HUES48 (cell line): ENCODE results near the gene SEC24B.
"Not testable (repeated sequence)": the region's sequence is repeated elsewhere in the genome, so short reads cannot be mapped to it uniquely, and the experiment has no call there.

Experiments
- H3K27ac ChIP-seq: one replicate; pipeline ENCODE4 v1.7.0; 2013; ENCODE audit warnings: low read depth, low read length, inconsistent platforms
- H3K27me3 ChIP-seq: 2 replicates; pipeline ENCODE4 v1.6.1; 2013; ENCODE audit warnings: mild to moderate bottlenecking, low read length; ENCODE audit not compliant: control insufficient read depth, insufficient read depth
- H3K36me3 ChIP-seq: 2 replicates; pipeline ENCODE4 v1.6.1; 2013; ENCODE audit warnings: low read length; ENCODE audit not compliant: control insufficient read depth, insufficient read depth
- H3K4me1 ChIP-seq: 2 replicates; pipeline ENCODE4 v1.6.1; 2013; ENCODE audit warnings: mild to moderate bottlenecking, low read length; ENCODE audit not compliant: control insufficient read depth, insufficient read depth
- H3K4me3 ChIP-seq: 2 replicates; pipeline ENCODE4 v1.5.1; 2013; ENCODE audit warnings: mild to moderate bottlenecking, low read depth, low read length
- H3K9ac ChIP-seq: 2 replicates; pipeline ENCODE4 v1.6.1; 2013; ENCODE audit warnings: mild to moderate bottlenecking, low read depth, low read length, moderate library complexity
- H3K9me3 ChIP-seq: 2 replicates; pipeline ENCODE4 v1.6.1; 2013; ENCODE audit warnings: low read length; ENCODE audit not compliant: control insufficient read depth, insufficient read depth

Gene SEC24B

DNA sequence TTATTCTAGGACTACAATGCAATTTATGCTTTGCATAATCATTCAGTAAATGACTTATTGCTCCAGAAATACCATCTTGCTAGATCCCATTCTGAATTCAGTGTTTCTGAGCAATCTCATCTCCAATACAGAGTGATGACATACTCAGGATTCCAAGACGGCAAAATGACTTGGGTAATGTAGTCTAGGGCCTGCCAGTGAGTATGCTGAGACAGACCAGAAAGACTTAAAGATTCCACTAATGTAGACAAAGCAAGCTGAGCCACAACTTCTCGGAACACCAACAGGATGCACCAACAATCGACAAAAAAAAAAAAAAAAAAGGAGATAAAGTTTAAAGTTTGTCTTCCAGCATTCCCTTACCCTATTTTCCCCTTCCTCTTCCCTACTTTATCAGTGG lies 919 bp upstream of the SEC24B start:
- peak overlapping the region; percentile 93 for H3K9ac ChIP-seq
- H3K4me1 ChIP-seq, result peaks cover 27% of the 10 kb centered on the region
- no peaks in the 10 kb centered on the region; the same call in 1 of the 2 replicates for H3K36me3 ChIP-seq
- peak overlapping the region; percentile 85 for H3K27ac ChIP-seq
- no peaks in the 10 kb centered on the region for H3K9me3 ChIP-seq
- H3K4me3 ChIP-seq, result peak overlapping the region; percentile 88
- H3K27me3 ChIP-seq, result no peaks in the 10 kb centered on the region

DNA sequence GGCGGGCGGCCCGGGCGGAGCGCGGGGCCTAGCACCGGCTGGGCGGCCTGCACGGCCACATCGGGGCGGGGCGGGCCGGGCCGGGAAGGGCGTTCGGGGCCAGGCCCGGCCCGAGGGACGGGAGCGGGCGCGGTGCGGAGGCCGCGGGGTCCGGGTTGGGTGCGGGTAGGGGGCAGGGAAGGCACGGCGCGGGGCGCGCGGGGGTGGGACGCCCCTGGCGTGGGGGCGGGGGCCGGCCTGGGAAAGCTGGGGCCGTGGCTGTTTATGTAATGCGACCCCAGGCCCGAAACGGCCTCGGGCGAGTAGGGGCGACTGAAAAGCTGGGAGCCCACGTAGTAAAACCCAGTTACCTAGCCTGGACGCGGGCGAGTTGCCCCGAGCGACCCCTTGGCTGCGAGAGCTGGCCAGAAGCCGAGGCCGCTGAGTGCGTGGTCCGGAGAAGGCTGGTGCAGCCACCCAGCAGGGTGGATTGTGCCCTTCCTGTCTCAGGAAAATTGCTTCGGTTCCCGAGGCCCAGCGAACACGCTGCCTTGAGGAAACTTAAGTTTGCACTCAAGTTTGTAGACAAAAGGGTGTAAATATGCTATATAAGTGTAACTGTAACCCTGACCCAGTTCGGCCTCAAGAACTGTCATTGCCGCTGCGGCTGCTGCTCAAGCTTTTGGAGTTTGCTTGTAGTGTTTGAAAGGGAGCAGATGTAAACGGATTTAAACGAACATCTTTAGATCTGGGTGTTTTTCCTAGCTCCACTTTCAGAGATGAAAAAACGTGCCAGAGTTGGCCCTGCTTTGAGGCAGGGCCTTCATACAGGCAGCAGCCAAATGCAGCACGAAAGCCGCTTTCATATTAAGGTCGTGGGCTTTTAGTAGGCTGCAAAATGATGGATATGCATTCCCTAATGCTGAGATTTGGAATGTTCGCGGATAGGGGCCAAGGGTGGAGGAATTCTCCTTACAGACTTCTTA lies 674 bp downstream of the SEC24B start:
- H3K9ac ChIP-seq, result peak overlapping the region; percentile 93
- peaks cover 27% of the 10 kb centered on the region for H3K4me1 ChIP-seq
- H3K9me3 ChIP-seq, result no peaks in the 10 kb centered on the region
- H3K36me3 ChIP-seq, result no peaks in the 10 kb centered on the region; the same call in 1 of the 2 replicates
- peak overlapping the region; percentile 85 for H3K27ac ChIP-seq
- no peaks in the 10 kb centered on the region for H3K27me3 ChIP-seq
- H3K4me3 ChIP-seq, result peak overlapping the region; percentile 88

DNA sequence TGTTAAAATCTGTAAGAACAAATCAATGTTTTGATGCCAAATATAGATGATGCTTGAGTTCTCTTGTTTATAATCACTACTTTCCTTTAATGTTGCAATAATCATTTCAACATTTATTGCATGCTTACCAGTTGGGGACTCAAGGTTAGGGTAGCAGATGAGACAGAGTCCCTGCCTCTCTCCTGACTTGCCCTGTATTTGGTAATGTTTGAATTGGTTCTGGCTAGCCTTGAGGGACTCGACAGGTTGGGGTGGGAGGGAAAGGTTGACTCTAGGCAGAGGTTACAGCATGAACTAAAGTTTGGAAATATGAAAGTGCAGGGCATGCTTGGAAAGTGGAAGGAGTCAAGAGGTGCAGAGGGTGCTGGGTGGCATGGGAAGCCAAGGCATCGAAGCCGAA lies 2.0 kb downstream of the SEC24B start:
- Histone ChIP-seq H3K36me3 (no peaks in the 10 kb centered on the region), H3K9me3 (no peaks in the 10 kb centered on the region), H3K27ac (no peak overlapping the region), H3K4me1 (peaks cover 28% of the 10 kb centered on the region), H3K27me3 (no peaks in the 10 kb centered on the region), H3K9ac (no peak overlapping the region), H3K4me3 (0 out of 2 replicates have a peak overlapping the region, but pooled peaks have one; percentile 88)

DNA sequence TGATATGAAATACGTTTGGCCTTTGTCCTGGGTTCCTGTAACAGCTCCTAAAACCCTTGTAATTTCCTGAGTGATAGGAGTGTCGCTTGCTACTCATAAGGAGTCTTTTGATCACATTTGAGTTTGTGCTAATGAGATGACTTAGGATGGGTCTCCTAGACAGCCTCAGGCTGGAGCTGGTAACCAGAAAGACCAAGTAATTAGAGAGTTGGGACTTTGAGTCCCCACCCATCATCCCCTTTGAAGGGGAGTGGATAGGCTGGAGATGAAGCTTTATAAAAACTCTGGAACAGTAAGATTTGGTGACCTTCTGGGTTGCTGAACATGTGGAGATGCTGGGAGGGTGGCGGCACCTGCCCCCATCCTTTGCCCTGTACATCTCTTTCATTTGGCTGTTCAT lies 2.9 kb downstream of the SEC24B start:
- no peaks in the 10 kb centered on the region for H3K9me3 ChIP-seq
- no peak overlapping the region for H3K9ac ChIP-seq
- H3K36me3 ChIP-seq, result no peaks in the 10 kb centered on the region
- H3K4me1 ChIP-seq, result peaks cover 32% of the 10 kb centered on the region
- no peak overlapping the region for H3K4me3 ChIP-seq
- H3K27me3 ChIP-seq, result no peaks in the 10 kb centered on the region
- no peak overlapping the region for H3K27ac ChIP-seq

- peaks cover under 1% of the 10 kb centered on the region; the same call in 1 of the 2 replicates for H3K36me3 ChIP-seq
- peaks cover under 1% of the 10 kb centered on the region; the same call in 1 of the 2 replicates for H3K9me3 ChIP-seq
- H3K27me3 ChIP-seq, result no peaks in the 10 kb centered on the region
- H3K4me3 ChIP-seq, result no peak overlapping the region
- no peak overlapping the region for H3K9ac ChIP-seq
- H3K4me1 ChIP-seq, result peaks cover 24% of the 10 kb centered on the region
- H3K27ac ChIP-seq, result no peak overlapping the region
Observed at GRCh38 chr4:109440948-109441347, 7.3 kb downstream of the SEC24B start.

DNA sequence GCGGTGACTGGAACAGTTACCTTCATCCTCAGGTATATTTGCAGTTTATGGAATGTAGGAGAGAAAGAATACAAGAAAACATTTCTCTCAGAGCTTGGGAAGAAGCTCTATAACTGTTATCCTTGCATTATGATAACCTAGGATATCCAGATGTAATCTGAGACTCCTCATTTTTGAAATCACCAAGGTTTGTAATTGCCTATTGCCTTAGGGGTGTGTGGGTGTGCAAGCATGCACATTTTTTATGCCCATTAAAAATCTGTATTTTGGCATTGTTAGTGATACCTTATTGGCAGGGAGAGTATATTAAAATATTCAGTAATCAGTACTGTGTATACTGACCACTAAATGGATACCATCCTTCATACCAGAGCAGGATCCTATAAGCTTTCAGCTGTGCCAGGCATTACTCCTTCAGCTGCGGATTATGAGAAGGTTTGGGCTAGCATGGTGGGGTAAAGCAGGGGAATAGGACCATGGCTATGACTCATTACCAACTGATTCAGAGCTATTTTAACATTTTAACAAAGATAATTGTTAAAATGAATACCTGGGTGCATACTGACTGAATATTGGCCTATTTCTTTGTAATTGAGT lies 8.3 kb downstream of the SEC24B start:
- peaks cover 6% of the 10 kb centered on the region for H3K36me3 ChIP-seq
- H3K27ac ChIP-seq, result no peak overlapping the region
- H3K9ac ChIP-seq, result no peak overlapping the region
- no peak overlapping the region for H3K4me3 ChIP-seq
- peaks cover 17% of the 10 kb centered on the region for H3K4me1 ChIP-seq
- H3K9me3 ChIP-seq, result peaks cover 3% of the 10 kb centered on the region; the same call in 1 of the 2 replicates
- no peaks in the 10 kb centered on the region for H3K27me3 ChIP-seq

DNA sequence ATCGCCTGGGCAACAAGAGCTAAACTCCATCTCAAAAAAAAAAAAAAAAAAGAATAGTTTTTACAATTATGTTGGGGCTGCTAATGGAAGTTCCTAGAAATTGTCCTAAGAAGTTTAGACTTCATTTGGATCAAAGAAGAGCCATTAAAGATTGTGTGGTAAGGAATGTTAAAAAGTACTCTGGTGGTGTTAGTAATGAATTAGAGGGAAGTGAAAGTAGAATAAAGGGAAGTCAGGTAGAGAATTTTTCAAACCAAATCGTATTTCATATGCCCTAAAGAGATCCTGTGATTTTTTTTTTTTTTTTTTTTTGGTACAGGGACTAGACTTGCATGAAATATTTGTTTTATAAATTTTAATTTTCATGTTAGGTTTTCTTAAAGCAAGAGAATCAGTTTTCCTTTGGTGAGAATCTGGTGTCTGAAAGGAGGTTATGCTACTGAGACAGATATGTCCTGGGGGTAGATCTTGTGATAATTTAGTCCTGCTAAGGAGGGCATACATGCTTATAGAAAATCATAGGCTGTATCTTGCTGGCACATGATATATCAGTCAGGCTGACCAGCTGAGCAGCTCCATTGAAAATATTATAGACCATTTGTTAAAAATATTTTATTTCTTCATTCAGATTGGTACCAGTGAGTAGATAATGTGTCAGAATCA lies 10.7 kb downstream of the SEC24B start:
- Histone ChIP-seq H3K36me3 (peaks cover 7% of the 10 kb centered on the region), H3K27ac (no peak overlapping the region), H3K9ac (no peak overlapping the region), H3K4me1 (peaks cover 17% of the 10 kb centered on the region), H3K9me3 (peaks cover 3% of the 10 kb centered on the region; the same call in 1 of the 2 replicates), H3K4me3 (no peak overlapping the region), H3K27me3 (no peaks in the 10 kb centered on the region)

DNA sequence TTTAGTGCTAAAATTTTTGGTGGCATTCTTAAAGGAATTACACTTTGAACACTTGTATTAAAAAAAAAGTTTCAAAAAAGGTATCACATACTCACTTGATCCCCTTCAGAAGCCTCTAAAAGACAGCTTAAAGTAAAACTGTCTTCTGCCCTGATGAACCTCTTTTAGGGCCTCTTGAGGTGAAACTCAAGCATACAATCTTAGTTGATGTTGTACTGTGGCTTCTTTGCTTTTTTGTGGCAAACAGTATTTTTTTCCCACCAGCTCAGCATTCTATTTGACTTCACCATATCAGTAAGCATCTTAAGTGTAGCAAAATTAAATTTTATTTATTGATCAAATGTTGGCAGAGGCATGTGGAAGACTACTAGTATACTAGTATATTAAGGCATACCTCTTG lies 13.7 kb downstream of the SEC24B start:
- no peak overlapping the region for H3K9ac ChIP-seq
- H3K27ac ChIP-seq, result no peak overlapping the region
- no peaks in the 10 kb centered on the region for H3K27me3 ChIP-seq
- H3K36me3 ChIP-seq, result peaks cover 18% of the 10 kb centered on the region
- peaks cover 3% of the 10 kb centered on the region for H3K9me3 ChIP-seq
- H3K4me3 ChIP-seq, result no peak overlapping the region
- H3K4me1 ChIP-seq, result peaks cover 10% of the 10 kb centered on the region; the same call in 1 of the 2 replicates

DNA sequence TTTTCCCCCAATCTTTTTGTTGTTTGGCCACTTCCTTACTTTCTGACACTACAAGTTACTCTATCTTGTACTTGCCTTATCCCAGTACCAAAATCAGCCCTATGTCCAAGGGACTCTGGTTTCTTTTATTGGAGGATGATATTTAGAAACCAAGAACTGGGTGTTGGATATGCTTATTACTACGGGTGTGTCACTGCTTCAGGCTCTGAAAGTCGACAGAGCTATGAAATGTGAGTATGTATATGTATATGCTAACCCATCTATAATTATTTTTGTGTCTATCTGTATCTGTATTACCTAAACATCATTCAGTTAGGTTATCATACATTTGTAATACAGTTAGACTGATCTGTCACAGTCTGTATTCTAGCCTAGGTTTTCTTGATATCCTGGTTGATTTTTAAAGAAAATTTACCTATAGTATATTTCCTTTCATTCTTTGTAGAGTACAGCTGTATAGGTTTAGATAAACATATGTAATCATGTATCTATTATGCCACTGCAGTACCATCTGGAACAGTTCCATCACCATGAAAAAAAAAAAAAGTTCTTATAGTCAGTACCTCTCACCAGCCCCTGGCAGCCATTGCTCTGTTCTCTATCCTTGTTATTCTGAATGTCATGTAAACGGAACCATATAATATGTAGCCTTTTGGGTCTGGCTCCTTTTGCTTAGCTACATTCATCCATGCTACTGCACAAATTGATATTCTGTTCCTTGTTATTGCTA lies 18.1 kb downstream of the SEC24B start:
- Histone ChIP-seq H3K36me3 (peaks cover 18% of the 10 kb centered on the region), H3K27ac (no peak overlapping the region), H3K4me1 (peaks cover 9% of the 10 kb centered on the region; the same call in 1 of the 2 replicates)

GRCh38 chr4:109453110-109453509 lies 19.5 kb downstream of the SEC24B start:
- H3K36me3 ChIP-seq, result peaks cover 21% of the 10 kb centered on the region; the same call in 1 of the 2 replicates
- H3K27ac ChIP-seq, H3K9me3 ChIP-seq, H3K27me3 ChIP-seq, H3K4me3 ChIP-seq, H3K4me1 ChIP-seq, H3K9ac ChIP-seq: not testable (repeated sequence)

More for the DNA sequence above, 18.1 kb downstream of the SEC24B start:
- Histone ChIP-seq H3K27me3 (no peaks in the 10 kb centered on the region), H3K9me3 (no peaks in the 10 kb centered on the region; the same call in 1 of the 2 replicates), H3K9ac (no peak overlapping the region), H3K4me3 (no peak overlapping the region)
